Stimulated activated CD4-positive, alpha-beta T cell treated with anti-CD3 and anti-CD28 coated beads, Interleukin-12 subunit alpha, Interleukin-12 subunit beta, amount 100 ng/mL, for 24 hours (primary cell): ENCODE measurements around the gene SWI5.
"Not testable (repeated sequence)": the region's sequence is repeated elsewhere in the genome, so short reads cannot be mapped to it uniquely, and the experiment has no call there.

Experiments
- DNase-seq, 2 experiments: peaks; one replicate each; pipeline ENCODE4 v3.0.0-alpha.2; 2020; ENCODE audit warnings: low read depth in 2 of 2

The SWI5 gene

DNA sequence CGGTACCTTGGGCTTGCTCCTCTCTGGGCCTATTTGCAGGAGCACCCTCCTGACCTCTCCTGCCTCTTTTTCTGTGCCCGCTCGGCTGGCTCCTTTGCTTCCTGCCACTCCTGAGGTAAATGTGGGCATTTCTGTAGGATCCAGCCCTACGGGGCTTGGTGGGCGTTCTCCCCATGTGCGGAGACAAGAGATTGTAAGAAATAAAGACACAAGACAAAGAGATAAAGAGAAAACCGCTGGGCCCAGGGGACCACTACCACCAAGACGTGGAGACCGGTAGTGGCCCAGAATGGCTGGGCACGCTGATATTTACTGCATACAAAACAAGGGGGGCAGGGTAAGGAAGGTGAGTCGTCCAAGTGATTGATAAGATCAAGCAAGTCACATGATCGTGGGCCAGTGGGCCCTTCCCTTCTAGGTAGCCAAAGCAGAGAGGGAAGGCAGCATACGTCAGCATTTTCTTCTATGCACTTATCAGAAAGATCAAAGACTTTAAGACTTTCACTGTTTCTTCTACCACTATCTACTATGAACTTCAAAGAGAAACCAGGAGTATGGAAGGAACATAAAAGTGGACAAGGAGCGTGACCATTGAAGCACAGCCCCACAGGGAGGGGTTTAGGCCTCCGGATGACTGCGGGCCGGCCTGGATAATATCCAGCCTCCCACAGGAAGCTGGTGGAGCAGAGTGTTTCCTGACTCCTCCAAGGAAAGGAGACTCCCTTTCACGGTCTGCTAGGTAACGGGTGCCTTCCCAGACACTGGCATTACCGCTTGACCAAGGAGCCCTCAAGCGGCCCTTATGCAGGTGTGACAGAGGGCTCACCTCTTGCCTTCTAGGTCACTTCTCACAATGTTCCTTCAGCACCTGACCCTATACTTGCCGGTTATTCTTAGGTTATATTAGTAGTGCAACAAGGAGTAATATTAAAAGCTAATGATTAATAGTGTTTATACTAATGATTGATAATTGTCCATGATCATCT lies 3.3 kb downstream of the SWI5 start:
- DNase-seq: not testable (repeated sequence)

DNA sequence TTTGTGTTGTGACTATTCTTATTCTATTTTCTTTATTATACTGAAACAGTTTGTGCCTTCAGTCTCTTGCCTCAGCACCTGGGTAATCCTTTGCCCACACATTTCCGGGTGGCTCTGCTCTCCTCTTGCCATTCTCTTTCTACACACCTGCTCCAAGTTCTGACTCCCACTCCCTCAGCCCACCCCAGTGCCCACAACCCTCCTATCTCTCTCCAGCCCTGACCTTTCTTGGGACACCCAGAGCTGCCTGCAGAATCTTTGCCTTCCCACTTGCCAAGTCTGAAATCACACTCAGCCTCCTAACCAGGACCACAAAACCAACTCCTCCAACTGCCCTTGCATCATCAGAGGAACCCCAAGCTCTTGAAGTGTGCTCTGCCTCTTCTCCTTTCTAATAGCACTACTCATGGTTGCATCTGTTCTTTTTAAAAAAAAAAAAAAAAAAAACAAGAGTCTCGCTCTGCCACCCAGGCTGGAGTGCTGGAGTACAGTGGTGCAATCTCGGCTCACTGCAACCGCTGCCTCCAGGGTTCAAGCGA lies 4.1 kb downstream of the SWI5 start:
- no peak for DNase-seq

DNA sequence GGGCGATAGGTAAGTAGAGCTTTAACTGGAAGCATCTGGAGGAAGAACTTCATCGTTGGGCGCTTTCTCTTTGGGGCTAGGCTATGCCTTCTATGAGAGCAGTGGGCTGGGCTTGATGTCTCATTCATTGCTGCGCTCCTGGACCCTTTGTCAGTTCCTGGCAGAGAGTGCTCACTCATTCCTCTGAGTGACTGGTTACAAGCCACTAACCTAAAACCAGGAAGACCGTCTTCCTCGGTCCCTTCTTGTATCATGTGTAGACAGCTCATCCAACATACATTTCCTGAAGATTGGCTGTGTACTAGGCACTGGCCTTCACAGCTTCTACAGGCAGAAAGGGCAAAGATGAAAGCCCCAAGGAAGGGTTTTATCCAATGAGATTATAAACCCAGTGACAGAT lies 6.4 kb downstream of the SWI5 start:
- no peak for DNase-seq

DNA sequence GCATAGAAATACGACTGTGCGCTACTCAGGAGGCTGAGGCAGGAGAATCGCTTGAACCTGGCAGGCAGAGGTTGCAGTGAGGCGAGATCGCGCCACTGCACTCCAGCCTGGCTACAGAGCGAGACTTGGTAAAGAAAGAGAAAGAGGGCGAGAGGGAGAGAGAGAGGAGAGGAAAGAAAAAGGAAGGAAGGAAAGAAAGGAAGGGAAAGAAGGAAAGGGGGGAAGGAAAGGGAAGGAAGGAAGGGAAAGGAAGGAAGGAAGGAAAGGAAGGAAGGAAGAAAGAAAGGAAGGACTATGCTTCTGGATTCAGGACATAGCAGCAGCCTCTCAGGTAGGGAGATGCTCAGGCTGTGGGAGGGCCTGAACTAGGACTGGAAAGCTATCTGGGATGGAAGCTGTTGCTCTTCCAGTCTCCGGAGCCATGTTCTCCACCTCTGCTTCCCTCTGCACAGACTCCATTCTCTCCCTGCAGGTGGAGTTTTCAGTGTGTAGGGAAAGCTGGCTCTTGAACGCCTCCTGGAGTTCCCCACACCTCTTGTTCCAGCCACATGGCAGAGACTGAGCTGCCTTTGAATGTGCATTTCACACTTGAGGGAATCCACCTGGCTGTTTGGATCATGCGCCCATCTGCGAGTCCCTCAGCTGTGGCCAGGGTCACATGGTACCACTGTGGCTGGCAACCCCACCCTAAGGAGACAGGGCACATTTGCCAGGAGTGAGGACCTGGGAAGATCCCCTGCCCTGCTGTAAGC lies 9.1 kb downstream of the SWI5 start:
- DNase-seq: no peak

DNA sequence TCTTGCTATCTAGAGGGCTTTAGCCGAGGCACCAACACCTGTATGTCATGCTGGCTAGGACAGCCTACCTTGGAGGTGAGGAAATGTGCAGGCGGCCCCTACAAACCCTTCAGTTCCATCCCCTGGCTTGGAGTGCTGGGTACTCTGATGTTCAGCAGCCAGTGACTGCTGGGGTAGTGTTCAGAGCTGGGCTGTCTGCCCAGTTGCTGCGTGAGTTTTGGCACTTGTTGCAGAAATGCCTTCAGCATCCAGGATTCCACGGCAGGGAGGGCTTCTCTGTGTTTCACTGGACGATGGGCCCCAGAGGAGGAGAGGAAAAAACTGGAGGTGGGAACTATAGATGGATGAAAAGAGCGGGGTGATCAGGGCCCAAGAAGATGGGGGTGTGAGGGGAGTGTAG lies 10.4 kb downstream of the SWI5 start:
- no peak for DNase-seq

DNA sequence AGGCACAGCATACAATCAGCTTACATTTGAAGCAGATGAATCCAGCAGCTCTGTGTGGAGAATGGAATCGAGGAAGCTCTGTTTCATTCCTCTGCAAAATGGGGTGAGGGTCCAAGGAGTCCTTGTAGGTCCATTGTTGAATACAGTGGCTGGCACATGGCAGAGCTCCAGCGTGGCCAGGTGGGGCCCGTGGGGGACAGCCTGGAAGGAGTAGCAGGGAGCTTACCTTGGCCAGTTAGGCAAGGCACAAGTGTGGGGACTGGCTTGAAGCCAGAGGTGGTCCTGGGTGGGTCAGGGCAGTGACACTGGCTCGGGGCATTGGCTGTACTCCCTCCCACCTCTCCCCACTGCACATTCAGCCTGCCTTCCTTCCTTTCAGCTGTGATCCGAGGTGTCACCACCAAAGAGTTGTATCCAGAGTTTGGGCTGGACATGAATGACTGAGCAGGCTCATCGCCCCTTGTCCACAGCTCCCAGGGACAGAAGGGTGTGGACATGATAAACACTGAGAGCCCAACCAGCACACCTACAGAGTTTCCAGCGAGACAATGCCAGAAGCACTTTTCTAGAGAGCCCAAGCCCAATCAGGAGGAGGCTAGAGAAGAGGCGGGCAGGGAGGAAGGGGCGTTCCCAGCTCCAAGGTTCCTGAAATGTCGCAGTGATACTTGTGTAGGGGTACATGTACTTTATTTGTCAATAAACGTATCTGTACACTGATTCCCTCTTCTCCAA lies 12.4 kb downstream of the SWI5 start:
- DNase-seq: no peak

DNA sequence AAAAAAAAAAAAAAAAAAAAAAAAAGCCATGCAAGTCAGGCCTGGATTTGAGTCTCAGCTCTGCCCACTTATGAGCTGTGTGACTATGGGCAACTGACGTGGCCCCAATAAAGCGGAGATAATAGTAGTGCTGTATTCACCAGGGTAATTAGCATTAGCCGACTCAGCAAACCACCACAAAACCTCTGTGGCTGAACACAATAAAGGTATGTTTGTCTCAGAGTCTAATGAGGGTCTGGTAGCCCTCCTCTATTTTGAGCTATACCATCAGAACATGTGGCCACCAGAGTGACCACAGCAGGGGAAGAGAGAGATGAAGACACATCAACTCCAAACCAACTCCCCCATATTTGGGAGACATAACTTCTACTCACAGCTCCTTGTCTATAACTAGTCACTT lies 15.9 kb downstream of the SWI5 start:
- no peak for DNase-seq

DNA sequence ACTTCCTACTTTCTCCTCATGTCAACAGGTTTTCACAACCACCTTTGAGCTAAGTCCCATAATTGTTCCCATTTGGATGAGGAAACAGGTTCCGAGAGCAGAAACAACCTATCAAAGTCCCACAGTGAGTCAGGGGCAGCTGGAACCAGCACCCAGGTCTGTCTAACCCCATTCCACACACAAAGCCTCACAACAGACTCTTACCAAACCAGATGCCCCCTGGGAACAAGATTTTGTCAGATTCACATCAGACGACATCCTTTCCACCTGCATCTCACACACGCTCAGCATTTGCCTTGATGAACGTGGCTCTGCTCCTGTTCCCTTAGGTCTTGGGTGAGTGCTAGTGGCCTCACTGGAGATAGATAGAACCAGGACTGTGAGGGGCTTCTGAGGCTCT lies 17.0 kb downstream of the SWI5 start:
- no peak for DNase-seq

DNA sequence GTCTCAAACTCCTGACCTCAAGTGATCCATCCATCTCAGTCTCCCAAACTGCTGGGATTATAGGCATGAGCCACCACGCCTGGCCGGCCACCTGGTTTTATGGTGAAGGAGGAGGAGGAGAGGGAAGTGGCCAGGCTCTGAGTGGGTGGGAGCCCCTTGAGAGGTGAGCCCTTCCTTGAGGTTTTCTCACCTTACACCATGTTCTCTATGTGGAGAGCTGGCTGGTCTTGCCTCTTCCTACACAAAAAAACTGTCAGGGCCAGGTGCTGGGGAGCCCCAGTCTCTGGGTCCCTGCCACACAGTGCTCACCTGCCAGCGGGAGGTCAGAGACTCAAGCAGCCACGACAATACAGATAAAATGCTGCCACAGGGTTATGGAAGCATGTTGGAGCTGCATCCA lies 18.1 kb downstream of the SWI5 start:
- no peak for DNase-seq

DNA sequence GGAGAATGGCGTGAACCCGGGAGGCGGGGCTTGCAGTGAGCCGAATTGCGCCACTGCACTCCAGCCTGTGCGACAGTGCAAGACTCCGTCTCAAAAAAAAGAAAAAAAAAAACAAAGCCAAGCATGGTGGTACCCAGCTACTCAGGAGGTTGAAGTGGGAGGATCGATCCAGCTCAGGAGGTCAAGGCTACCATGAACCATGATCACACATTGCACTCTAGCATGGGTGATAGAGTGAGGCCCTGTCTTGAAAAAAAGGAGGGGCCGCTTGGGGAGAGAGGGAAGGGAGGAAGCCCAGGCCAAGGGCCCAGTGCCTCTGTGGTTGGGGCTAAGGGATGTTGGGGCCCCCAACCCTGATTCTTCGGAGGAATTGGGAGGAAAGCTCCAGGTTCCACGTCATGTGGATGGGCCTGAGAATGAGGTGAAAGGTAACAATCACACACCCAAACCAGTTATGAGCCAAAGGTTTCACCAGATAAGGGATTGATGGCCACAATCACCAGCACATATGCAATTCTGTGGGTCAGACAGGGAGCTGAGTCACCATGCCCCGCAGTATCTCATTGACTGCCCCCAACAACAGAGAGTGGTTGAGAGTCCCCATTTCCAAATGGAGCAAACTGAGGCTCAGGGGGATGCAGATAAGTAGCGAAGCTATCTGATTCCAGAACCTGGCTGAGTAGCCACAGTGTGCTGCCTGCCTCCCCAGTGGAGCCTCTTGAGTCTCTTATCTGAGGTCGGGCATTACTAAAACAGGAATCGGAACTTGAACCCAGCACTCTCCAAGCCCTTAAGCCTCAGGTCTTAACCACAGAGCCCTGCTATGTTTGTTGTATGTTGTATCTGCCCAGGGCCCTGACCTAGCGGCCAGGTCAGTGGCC lies 20.5 kb downstream of the SWI5 start:
- no peak for DNase-seq

DNA sequence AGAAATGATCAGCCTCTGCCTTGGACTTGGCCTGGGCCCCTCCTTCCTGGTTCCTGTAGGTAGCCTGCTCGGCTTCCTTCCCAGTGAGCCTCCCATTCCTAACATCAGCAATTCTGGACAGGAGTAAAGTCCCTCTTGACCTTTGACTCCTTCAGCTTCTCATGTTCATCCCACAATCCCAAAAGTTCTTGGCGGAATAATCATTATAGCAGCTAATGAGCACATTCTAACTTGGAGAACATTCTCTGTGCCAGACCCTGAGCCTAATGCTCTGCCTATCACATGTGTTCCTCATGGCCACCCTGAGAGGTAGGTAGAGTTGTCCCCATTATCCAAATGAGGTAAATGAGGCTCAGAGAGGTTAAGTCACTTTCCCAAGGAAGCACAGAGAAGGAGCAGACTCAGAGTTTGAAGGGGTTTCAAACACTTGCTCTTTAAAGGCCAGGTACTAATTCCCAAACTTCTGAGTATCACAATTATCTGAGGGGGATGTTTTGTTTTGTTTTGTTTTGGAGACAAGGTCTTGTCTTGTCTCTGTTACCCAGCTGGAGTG lies 21.2 kb downstream of the SWI5 start:
- no peak for DNase-seq

DNA sequence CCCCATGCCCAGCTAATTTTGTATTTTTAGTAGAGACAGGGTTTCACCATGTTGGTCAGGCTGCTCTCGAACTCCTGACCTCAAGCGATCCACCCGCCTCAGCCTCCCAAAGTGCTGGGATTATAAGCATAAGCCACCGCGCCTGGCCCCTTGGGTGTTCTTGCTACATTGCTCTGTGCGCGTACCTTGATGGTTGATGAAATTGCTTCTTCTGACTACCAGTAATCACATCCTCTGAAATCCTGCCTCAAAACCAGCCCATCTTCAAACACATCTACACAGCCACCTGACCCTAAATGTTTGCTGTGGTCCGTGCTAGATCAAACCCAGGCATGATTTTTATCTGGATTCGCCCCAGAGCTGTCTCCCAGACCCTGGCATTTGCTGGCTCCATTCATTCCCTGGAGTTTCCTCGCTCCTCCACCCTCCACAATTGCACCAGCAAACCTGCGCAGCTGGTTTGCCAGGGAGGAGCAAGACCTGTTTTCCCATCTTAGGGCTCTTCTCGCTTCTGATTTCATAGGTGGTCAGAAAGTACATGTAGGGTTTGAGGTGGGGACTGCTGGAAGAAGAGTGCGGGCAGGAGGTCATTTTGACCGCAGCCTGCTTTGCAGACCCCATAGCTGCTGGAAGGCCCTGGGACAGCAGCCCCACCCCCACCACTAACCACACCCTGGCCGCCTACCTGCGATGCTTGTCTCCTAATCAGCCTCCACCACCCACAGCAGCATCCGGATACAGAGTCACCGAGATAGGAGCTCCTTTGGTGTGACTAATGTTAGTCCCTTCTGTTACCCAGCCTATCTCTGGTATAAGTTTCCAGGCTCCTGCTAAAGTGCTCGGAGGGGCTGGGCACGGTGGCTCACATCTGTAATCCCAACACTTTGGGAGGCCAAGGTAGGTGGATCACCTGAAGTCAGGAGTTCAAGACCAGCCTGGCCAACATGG lies 22.7 kb downstream of the SWI5 start:
- DNase-seq: no peak

DNA sequence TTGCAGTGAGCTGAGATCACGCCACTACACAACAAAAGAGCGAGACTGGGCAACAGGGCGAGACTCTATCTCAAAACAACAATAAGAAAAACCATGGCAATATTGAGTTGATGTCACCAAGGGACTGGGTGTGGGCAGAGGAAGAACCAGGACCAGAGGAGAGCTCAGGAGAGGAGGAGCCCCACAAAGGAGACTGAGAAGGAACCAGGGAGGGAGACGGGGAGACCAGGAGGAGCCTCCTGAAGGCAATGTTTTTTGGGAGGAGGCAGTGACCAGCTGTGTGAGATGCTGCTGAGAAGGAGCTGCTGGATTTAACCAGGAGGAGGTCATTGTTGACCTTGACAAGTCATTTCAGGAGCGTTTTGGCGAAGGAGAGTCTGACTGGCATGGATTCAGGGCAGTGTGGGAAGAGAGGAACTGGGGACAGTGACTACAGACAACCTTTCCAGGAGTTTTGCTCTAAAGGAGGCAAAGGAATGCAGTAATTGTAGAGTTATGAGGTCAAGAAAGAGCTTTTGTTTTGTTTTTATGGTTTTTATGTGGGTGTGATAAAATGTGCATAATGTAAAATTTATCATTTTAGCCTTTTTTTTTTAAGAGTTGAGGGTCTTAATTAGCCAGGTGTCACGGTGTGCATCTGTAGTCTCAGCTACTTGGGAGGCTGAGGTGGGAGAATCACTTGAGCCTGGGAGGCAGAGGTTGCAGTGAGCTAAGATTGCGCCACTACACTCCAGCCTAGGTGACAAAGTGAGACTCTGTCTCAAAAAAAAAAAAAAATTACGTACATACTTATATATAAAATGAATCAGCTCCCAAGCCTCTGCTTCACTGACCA lies 28.3 kb downstream of the SWI5 start:
- no peak for DNase-seq

DNA sequence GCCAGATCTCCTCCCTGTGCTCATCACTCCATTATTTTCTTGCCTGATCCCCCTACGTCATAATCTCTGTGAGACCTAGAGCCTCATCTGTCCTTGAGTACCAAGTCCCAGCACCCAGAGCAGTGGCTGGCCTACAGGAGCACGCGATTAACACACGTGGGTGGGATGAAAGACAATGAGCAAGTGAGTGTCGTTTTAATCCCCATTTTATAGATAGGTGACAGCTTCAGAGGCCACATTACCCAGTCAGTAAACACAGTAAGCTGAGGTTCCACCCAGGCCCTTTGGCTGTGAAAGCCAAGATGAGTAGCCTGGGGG lies 28.9 kb downstream of the SWI5 start:
- DNase-seq: no peak

DNA sequence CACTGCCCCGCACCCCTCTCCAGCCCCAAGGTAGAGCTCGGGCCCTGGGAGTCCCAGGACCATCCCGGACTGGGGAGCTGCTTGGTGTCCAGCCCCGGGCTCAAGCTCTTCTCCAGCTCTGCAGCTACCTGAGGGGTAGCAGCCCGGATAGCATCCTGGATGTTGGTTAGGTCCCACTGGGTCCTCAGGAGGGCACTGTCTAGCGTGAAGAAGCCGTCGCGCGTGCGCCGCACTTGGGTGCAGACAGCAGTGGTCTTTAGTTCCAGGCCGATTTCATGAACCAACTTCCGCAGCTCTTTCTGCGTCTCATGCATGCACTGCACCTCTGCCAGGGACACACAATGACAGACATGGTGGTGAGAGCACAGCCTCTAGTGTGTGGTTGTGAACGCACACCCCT lies 33.5 kb downstream of the SWI5 start:
- no peak for DNase-seq

DNA sequence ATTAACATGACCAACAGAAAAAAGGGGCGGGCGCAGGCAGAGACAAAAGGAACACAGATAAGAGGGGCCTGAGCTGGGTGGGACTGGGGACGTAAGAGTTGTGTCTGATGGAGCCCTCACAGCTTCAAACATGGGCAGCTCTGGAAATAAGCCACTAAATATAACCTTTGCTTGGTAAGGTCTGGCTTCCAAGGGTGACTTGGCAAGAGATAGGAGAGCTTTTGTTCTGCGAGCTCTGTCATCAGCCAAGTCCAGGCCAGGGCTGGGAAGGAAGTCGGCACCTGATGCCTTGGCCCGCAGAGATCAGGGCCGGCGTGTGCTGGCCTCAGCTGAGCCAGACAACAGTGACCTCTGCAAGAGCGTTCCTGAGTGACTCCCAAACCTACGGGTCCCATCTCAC lies 34.4 kb downstream of the SWI5 start:
- no peak for DNase-seq

DNA sequence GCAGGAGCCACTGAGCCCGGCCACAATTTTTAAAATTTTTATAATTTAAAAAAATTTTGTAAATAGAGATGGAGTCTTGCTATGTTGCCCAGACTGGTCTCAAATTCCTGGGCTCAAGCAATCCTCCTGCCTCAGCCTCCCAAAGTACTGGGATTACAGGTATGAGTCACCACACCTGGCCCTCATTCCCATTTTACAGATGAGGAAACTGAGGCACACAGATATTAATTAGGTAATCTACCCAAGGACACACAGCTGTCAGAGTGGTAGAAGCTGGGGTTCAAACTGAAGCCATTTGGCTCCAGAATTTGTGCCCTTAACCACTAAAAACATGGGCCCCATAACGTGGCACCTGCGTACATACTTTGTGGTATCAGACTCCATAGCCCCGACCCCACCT lies 38.6 kb downstream of the SWI5 start:
- no peak for DNase-seq

DNA sequence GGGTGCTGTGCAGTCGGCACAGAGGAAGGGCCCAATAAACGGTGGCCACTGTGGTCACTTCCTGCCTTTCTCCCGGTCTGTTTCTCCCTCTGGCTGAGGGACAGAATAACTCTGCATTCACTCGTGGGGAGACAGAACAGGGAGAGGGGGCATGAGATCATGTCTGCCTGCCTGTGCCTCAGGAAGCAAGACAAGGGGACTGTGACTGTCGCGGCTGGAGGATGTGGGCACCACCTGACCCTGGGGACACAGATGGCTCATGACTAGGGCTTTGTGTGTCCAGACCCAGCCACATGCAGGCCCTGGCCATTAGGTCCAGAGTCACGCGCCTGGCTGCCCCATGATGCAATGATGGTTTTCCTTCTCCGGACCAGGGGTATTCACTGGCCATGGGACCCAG lies 40.3 kb downstream of the SWI5 start:
- no peak for DNase-seq

DNA sequence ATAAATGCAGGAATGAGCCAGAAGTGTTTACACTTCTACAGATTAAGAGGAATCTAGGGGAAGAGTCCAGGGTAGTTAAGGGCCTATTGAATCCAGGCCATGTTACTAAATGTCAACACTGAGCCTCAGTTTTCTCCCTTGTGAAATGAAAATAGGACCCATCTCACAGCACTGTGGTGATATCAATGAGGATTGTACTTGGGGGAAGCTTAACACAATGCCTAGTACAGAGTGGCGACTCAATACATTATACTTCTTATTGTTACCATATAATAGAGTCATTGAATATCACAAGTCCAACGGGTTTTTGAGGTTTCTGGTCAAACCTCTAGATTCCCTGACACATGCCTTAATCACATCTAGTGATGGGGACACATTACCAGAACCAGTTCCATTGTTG lies 41.6 kb downstream of the SWI5 start:
- no peak for DNase-seq
